Measurements from ENCODE around the gene CACNA1D. TPM values are rescaled to one million over a fixed set of nuclear protein-coding genes. Genes with fewer than 3 reads are reported as not detected.

Gene CACNA1D
- total RNA-seq, 4 donors from 2014 or later: 74.6 to 194 (median 105) TPM

DNA sequence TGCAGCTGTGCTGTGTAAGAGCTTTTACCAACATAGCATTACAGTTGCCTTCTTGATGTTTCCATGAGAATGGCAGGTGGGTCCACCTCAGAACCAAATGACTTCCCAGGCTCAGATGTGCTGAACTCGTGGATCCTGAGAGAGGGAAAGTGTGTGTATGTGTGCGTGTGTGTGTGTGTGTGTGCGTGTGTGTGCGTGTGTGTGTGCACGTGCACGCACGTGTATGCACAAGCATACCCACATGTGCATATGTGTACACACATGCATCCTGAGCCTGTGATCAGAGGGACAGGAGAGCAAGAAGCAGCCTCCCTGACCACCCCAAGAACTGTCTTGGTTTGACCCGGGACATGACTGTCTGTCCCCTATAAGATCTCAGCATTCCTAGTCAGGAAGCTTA is 303.7 kb downstream of the CACNA1D start:
- H3K4me1 ChIP-seq: no peaks in the 10 kb centered on the region
- no peak overlapping the region for H3K4me3 ChIP-seq
- no peaks in the 10 kb centered on the region for H3K27me3 ChIP-seq
- TF ChIP-seq POLR2A (IDR thresholded peaks at IDR 0.05) (no peak), CTCF (IDR thresholded peaks at IDR 0.05) (no peak)
- H3K9me3 ChIP-seq: no peaks in the 10 kb centered on the region
- DNase-seq: no peak
- H3K27ac ChIP-seq: no peak overlapping the region
- peaks cover 0 to 3% (median 0%) of the 10 kb centered on the region in 3 donors for H3K36me3 ChIP-seq

DNA sequence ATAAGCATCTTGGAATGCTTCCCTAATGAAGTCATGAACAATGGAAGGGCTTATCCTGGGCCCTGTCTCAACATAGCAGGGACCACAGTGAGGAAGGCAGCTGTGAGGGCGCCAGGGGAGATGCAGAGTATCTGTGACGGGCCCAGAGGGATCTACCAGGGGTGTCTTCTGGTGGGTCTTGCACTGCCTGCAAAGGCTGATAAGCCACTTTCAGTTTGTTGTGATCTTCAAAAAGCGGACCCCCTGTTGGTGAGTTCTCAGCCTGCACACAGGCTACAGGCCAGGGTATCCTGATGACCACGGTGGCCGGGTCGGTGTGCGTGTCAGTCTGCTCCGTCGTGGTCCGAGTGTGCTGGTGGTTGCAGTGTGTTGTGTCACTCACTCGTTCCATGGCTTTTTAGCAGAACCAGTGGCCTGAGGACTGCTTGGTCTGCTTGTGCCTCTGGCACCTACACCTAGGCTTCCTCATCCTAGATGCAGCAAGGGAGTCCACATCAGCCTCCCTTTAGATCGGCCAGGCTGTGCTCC is 305.0 kb downstream of the CACNA1D start:
- Histone ChIP-seq H3K4me1 (no peaks in the 10 kb centered on the region), H3K9me3 (no peaks in the 10 kb centered on the region), H3K27me3 (no peaks in the 10 kb centered on the region), H3K27ac (no peak overlapping the region), H3K4me3 (no peak overlapping the region), H3K36me3 (peaks cover 0 to 3% (median 0%) of the 10 kb centered on the region in 3 donors)
- DNase-seq: peak in 1 of 3 donors; percentile 33
- no peak for TF ChIP-seq POLR2A (IDR thresholded peaks at IDR 0.05)
- no peak for TF ChIP-seq CTCF (IDR thresholded peaks at IDR 0.05)

DNA sequence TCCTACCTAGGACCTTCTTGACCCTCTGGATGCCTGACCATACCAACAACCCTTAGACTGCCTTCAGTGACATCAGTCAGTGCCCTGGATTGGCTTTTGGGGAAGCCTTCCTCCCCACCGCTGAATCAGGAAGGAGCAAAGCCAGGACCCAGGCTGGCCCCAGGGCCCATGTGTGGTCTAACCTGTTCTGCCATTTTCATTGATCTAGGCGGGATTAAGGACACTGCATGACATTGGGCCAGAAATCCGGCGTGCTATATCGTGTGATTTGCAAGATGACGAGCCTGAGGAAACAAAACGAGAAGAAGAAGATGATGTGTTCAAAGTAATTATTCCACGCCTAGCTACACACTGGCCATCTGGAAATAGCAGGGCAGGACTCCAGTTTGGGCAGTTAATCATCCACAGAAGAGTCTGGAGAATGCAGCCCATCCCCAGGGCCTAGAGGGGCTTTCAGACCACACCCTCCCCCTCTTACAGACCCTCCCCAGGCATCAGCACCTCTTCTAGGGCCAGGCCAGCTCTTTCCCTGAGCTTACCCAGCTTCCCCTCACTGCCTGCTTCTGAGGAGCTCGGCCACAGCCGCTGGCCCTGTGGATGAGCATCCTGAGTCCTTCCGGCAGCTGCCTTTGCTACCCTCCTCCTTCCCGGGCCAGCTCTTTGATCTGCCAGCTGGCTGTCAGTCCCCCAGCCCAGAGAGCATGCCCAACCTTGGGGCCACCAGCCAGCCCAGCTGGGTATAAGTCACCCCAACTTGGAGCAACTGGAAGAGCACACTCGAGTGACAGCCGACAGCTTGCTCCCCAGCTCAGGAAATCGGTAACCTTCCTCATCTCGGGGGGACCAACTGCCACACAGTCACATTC is 305.9 kb downstream of the CACNA1D start:
- H3K36me3 ChIP-seq: peaks cover 0 to 3% (median 0%) of the 10 kb centered on the region in 3 donors
- TF ChIP-seq POLR2A (IDR thresholded peaks at IDR 0.05) (no peak), CTCF (IDR thresholded peaks at IDR 0.05) (no peak)
- H3K4me3 ChIP-seq: no peak overlapping the region
- H3K27ac ChIP-seq: no peak overlapping the region
- H3K27me3 ChIP-seq: no peaks in the 10 kb centered on the region
- no peaks in the 10 kb centered on the region for H3K4me1 ChIP-seq
- H3K9me3 ChIP-seq: no peaks in the 10 kb centered on the region
- DNase-seq: no peak

DNA sequence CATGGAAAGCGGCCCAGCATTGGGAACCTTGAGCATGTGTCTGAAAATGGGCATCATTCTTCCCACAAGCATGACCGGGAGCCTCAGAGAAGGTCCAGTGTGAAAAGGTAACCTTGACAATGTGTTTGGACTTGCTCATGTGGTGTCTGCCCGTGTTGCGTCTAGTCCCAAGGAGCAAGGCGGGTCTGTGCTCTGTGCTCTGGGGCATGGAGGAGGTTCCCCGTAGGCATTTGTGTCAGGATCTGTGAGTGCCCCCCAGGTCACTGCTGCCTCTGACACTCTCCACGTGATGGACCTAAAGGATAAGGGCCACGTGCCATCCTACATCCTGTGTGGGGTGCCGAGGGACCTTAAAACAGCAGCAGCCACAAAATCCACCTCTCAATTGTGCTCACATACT is 306.9 kb downstream of the CACNA1D start:
- Histone ChIP-seq H3K36me3 (peaks cover 0 to 3% (median 0%) of the 10 kb centered on the region in 3 donors), H3K9me3 (no peaks in the 10 kb centered on the region), H3K27me3 (no peaks in the 10 kb centered on the region), H3K4me1 (no peaks in the 10 kb centered on the region), H3K27ac (no peak overlapping the region), H3K4me3 (no peak overlapping the region)
- DNase-seq: no peak
- TF ChIP-seq POLR2A (IDR thresholded peaks at IDR 0.05): no peak
- no peak for TF ChIP-seq CTCF (IDR thresholded peaks at IDR 0.05)

DNA sequence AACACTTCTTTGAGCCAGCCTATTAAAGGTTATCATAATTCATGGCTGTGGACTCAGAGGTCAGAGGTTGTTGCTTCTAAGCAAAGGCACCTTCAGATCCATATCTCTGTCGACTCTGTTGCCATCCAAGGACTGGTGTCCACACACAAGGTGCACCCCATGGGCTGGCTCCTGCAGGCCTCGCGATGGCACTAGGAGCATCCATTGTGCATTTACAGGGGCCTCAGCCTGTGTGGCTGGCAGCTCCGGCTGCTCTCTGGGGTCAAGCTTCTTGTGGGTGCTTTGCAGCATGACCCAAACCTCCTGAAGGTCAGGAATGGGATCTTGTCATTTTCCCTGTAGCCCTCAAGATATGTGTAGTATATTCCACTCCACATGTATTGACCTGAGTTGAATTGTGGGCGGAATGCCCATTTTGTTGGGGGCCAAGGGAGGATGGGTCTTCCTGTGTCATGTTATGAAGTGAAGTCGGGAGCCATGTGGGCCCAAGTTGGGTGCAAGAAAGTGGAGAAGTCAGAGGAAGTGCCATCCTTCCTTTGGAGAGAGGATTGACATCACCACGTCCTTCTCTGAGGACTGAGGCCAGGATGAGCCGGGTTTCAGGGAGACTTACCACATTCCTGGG is 308.0 kb downstream of the CACNA1D start:
- Histone ChIP-seq H3K4me3 (no peak overlapping the region), H3K27ac (no peak overlapping the region), H3K9me3 (no peaks in the 10 kb centered on the region), H3K36me3 (peaks cover 0 to 3% (median 0%) of the 10 kb centered on the region in 3 donors), H3K4me1 (no peaks in the 10 kb centered on the region), H3K27me3 (no peaks in the 10 kb centered on the region)
- no peak for TF ChIP-seq CTCF (IDR thresholded peaks at IDR 0.05)
- TF ChIP-seq POLR2A (IDR thresholded peaks at IDR 0.05): no peak
- DNase-seq: no peak
